ENCODE measurements around the gene CRMP1. TPM values are rescaled to one million over a fixed set of nuclear protein-coding genes. Genes with fewer than 3 reads are reported as not detected.

Gene CRMP1
- total RNA-seq, 1 donor from 2014 or later: 67.4 TPM

DNA sequence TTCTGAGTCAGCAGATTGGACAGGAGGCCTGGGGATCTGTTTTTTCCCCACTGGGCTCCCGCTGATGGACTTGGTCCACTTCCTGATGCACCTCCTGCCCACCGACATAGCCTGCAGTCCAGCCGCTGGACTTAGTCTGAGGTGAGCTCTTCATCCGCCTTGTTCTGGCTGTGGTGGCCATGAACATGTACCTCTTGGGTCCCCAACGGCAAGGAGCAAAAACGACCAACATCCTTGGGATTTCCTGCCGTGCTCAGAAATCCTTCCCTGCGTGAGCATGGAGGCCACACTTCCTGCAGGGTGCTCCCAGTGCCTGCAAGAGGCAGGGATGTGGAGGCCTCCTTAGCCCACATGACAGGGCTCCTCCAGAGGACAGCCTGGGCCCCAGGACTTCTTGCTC lies 76.8 kb downstream of the CRMP1 start:
- no peak overlapping the region for H3K27ac Mint-ChIP-seq (ENCODE audit: unreplicated experiment)
- Histone ChIP-seq H3K4me2 (ENCODE audit: low read length) (no peak overlapping the region), H3K9ac (ENCODE audit: low read length) (no peak overlapping the region), H3K4me1 (ENCODE audit: insufficient read depth, low read length) (no peaks in the 10 kb centered on the region), H4K20me1 (ENCODE audit: insufficient read depth, low read length) (peaks cover 84% of the 10 kb centered on the region), H3K36me3 (ENCODE audit: insufficient read depth, low read length) (peaks cover 50% of the 10 kb centered on the region), H3K27me3 (ENCODE audit: insufficient read depth, low read length) (no peaks in the 10 kb centered on the region), H2AFZ (ENCODE audit: low read depth, low read length) (no peak overlapping the region), H3K4me3 (ENCODE audit: insufficient read depth, low read depth, low read length) (no peak overlapping the region), H3K9me3 (ENCODE audit: insufficient read depth, low read depth, low read length) (no peaks in the 10 kb centered on the region), H3K79me2 (ENCODE audit: insufficient read depth, low read length) (peaks cover 10% of the 10 kb centered on the region), H3K27ac (ENCODE audit: low read depth, low read length) (no peak overlapping the region)
- no peak for FAIRE-seq
- no peaks in the 10 kb centered on the region for H3K9me3 Mint-ChIP-seq (ENCODE audit: unreplicated experiment)
- no peaks in the 10 kb centered on the region for H3K27me3 Mint-ChIP-seq (ENCODE audit: low read depth, unreplicated experiment)
- TF ChIP-seq, protein P1, sequence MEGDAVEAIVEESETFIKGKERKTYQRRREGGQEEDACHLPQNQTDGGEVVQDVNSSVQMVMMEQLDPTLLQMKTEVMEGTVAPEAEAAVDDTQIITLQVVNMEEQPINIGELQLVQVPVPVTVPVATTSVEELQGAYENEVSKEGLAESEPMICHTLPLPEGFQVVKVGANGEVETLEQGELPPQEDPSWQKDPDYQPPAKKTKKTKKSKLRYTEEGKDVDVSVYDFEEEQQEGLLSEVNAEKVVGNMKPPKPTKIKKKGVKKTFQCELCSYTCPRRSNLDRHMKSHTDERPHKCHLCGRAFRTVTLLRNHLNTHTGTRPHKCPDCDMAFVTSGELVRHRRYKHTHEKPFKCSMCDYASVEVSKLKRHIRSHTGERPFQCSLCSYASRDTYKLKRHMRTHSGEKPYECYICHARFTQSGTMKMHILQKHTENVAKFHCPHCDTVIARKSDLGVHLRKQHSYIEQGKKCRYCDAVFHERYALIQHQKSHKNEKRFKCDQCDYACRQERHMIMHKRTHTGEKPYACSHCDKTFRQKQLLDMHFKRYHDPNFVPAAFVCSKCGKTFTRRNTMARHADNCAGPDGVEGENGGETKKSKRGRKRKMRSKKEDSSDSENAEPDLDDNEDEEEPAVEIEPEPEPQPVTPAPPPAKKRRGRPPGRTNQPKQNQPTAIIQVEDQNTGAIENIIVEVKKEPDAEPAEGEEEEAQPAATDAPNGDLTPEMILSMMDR (IDR thresholded peaks at IDR 0.05; ENCODE audit: insufficient read depth, low read depth, low read length): no peak
- no peak for TF ChIP-seq EZH2 (IDR thresholded peaks at IDR 0.05; ENCODE audit: insufficient read depth, low read length)
- no peak for DNase-seq (ENCODE audit: low read depth)
- H3K4me3 Mint-ChIP-seq (ENCODE audit: unreplicated experiment): no peak overlapping the region
- H3K4me1 Mint-ChIP-seq (ENCODE audit: low read depth, unreplicated experiment): no peaks in the 10 kb centered on the region
- H3K36me3 Mint-ChIP-seq (ENCODE audit: low read depth, unreplicated experiment): peaks cover 35% of the 10 kb centered on the region

DNA sequence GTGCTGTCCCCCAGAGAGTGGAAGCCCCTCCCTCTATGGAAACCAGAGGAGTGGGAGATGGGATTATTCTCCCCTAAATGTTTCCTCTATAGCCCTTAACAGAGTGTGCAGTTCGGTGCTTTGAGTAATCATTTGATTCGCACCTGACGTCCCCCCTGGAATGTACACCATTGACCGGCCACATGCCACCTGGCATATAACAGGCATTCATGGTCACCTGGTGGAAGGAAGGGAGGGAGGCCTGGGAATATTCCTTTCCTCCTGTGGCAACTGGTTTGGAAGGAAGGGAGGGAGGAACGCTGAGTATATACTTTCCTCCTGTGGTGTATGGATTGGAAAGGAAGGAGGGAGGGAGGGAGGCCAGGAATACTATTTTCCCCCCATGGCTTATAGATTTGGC lies 77.2 kb downstream of the CRMP1 start:
- H3K27me3 ChIP-seq (ENCODE audit: insufficient read depth, low read length): no peaks in the 10 kb centered on the region
- no peaks in the 10 kb centered on the region for H3K4me1 Mint-ChIP-seq (ENCODE audit: low read depth, unreplicated experiment)
- H4K20me1 ChIP-seq (ENCODE audit: insufficient read depth, low read length): peaks cover 79% of the 10 kb centered on the region
- H3K27ac Mint-ChIP-seq (ENCODE audit: unreplicated experiment): no peak overlapping the region
- no peak overlapping the region for H3K27ac ChIP-seq (ENCODE audit: low read depth, low read length)
- DNase-seq (ENCODE audit: low read depth) (no peak), FAIRE-seq (no peak)
- H2AFZ ChIP-seq (ENCODE audit: low read depth, low read length): no peak overlapping the region
- no peak overlapping the region for H3K4me3 Mint-ChIP-seq (ENCODE audit: unreplicated experiment)
- no peaks in the 10 kb centered on the region for H3K4me1 ChIP-seq (ENCODE audit: insufficient read depth, low read length)
- H3K79me2 ChIP-seq (ENCODE audit: insufficient read depth, low read length): peaks cover 10% of the 10 kb centered on the region
- peaks cover 37% of the 10 kb centered on the region for H3K36me3 Mint-ChIP-seq (ENCODE audit: low read depth, unreplicated experiment)
- H3K36me3 ChIP-seq (ENCODE audit: insufficient read depth, low read length): peaks cover 50% of the 10 kb centered on the region
- H3K9ac ChIP-seq (ENCODE audit: low read length): no peak overlapping the region
- no peaks in the 10 kb centered on the region for H3K9me3 Mint-ChIP-seq (ENCODE audit: unreplicated experiment)
- H3K27me3 Mint-ChIP-seq (ENCODE audit: low read depth, unreplicated experiment): no peaks in the 10 kb centered on the region
- H3K4me2 ChIP-seq (ENCODE audit: low read length): no peak overlapping the region
- no peaks in the 10 kb centered on the region for H3K9me3 ChIP-seq (ENCODE audit: insufficient read depth, low read depth, low read length)
- no peak overlapping the region for H3K4me3 ChIP-seq (ENCODE audit: insufficient read depth, low read depth, low read length)
- no peak for TF ChIP-seq EZH2 (IDR thresholded peaks at IDR 0.05; ENCODE audit: insufficient read depth, low read length)
- TF ChIP-seq, protein P1 (IDR thresholded peaks at IDR 0.05; ENCODE audit: insufficient read depth, low read depth, low read length): no peak

DNA sequence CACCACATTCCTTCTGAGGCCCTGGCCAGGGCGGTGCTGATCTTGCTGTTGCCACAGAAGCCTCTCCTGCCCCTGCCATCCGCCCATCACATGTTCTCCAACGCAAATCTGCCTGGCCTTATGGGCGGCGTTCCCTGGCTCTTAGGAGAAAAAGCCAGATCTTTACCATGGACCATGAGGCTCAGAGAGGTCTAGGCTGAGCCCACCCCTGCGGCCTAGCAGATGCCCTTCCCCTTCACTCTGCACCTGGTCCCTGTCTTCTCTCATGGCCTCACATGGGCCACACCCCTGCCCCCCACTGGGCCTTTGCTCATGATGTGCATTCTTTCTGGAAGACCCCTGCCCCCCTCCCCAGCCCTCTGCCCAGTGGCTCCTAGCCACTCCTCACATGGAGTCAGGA lies 78.5 kb downstream of the CRMP1 start:
- peaks cover 48% of the 10 kb centered on the region for H3K36me3 ChIP-seq (ENCODE audit: insufficient read depth, low read length)

More for the DNA sequence above, 78.5 kb downstream of the CRMP1 start:
- Histone ChIP-seq H3K9me3 (ENCODE audit: insufficient read depth, low read depth, low read length) (no peaks in the 10 kb centered on the region), H3K4me1 (ENCODE audit: insufficient read depth, low read length) (no peaks in the 10 kb centered on the region), H3K27ac (ENCODE audit: low read depth, low read length) (no peak overlapping the region), H3K4me3 (ENCODE audit: insufficient read depth, low read depth, low read length) (no peak overlapping the region), H2AFZ (ENCODE audit: low read depth, low read length) (no peak overlapping the region), H3K27me3 (ENCODE audit: insufficient read depth, low read length) (no peaks in the 10 kb centered on the region), H3K79me2 (ENCODE audit: insufficient read depth, low read length) (peaks cover 10% of the 10 kb centered on the region), H3K4me2 (ENCODE audit: low read length) (no peak overlapping the region), H4K20me1 (ENCODE audit: insufficient read depth, low read length) (peaks cover 77% of the 10 kb centered on the region), H3K9ac (ENCODE audit: low read length) (no peak overlapping the region)
- Mint-ChIP-seq H3K27me3 (ENCODE audit: low read depth, unreplicated experiment) (no peaks in the 10 kb centered on the region), H3K27ac (ENCODE audit: unreplicated experiment) (peak overlapping the region; percentile 34), H3K4me3 (ENCODE audit: unreplicated experiment) (no peak overlapping the region), H3K4me1 (ENCODE audit: low read depth, unreplicated experiment) (no peaks in the 10 kb centered on the region), H3K36me3 (ENCODE audit: low read depth, unreplicated experiment) (peaks cover 36% of the 10 kb centered on the region), H3K9me3 (ENCODE audit: unreplicated experiment) (no peaks in the 10 kb centered on the region)
- DNase-seq (ENCODE audit: low read depth): no peak
- FAIRE-seq: no peak
- TF ChIP-seq EZH2 (IDR thresholded peaks at IDR 0.05; ENCODE audit: insufficient read depth, low read length): no peak
- TF ChIP-seq, protein P1 (IDR thresholded peaks at IDR 0.05; ENCODE audit: insufficient read depth, low read depth, low read length): no peak
